Measurements from ENCODE around the gene SDF4. TPM values are rescaled to one million over a fixed set of nuclear protein-coding genes. Genes with fewer than 3 reads are reported as not detected.

The SDF4 gene
- total RNA-seq, 3 donors from 2014 or later, result 58.0 to 111 (median 79.3) TPM

DNA sequence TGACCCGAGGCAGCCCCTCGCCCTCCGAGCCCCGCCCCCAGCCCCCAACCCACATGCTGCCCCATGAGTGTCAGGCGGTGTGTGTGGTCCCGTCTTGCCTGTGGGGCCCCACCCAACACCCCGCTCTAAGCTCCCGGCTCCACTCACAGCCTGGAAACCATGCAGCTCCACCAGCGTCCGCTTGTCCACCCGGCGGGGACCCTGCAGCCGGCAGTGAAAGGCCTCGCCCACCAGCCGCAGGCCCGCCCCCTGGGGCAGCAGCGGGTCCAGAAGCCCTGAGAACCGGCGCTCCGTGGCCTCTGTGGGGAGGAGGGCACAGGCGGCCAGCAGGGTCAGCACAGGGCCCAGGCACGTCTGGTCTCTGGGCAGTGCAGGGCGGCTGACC, 12.0 kb upstream of the SDF4 start:
- Histone ChIP-seq H3K27me3 (peaks cover 15 to 39% of the 10 kb centered on the region in 2 donors), H3K27ac (no peak overlapping the region), H3K9me3 (no peaks in the 10 kb centered on the region), H3K4me1 (peaks cover 0 to 15% of the 10 kb centered on the region in 2 donors), H3K36me3 (no peaks in the 10 kb centered on the region), H3K4me3 (no peak overlapping the region)
- DNase-seq (ENCODE audit: low spot score in 2 of 2), result no peak
- intact Hi-C loops (cut with DNase I; ENCODE audit: low total_unique reads), result no loop called here
- TF ChIP-seq POLR2AphosphoS5 (IDR thresholded peaks at IDR 0.05), result no peak
- TF ChIP-seq POLR2A (IDR thresholded peaks at IDR 0.05), result no peak
- no peak for TF ChIP-seq CTCF (IDR thresholded peaks at IDR 0.05)

- TF ChIP-seq POLR2A (IDR thresholded peaks at IDR 0.05) (no peak), CTCF (IDR thresholded peaks at IDR 0.05) (no peak), POLR2AphosphoS5 (IDR thresholded peaks at IDR 0.05) (no peak)
- Histone ChIP-seq H3K9me3 (no peaks in the 10 kb centered on the region), H3K4me1 (peaks cover 0 to 15% of the 10 kb centered on the region in 2 donors), H3K27ac (no peak overlapping the region), H3K4me3 (no peak overlapping the region), H3K27me3 (peaks cover 15 to 43% of the 10 kb centered on the region in 2 donors), H3K36me3 (no peaks in the 10 kb centered on the region)
- intact Hi-C loops (cut with DNase I; ENCODE audit: low total_unique reads), result no loop called here
- DNase-seq (ENCODE audit: low spot score in 2 of 2), result no peak
Observed at GRCh38 chr1:1243266-1243660, 11.5 kb upstream of the SDF4 start.

GRCh38 chr1:1242461-1243265, 10.9 kb upstream of the SDF4 start:
- Histone ChIP-seq H3K9me3 (no peaks in the 10 kb centered on the region), H3K27me3 (peaks cover 15 to 41% of the 10 kb centered on the region in 2 donors), H3K4me3 (no peak overlapping the region), H3K27ac (no peak overlapping the region), H3K4me1 (peaks cover 0 to 18% of the 10 kb centered on the region in 2 donors), H3K36me3 (no peaks in the 10 kb centered on the region)
- intact Hi-C loops (cut with DNase I; ENCODE audit: low total_unique reads), result no loop called here
- no peak for TF ChIP-seq POLR2A (IDR thresholded peaks at IDR 0.05)
- TF ChIP-seq POLR2AphosphoS5 (IDR thresholded peaks at IDR 0.05), result no peak
- TF ChIP-seq CTCF (IDR thresholded peaks at IDR 0.05), result no peak
- no peak for DNase-seq (ENCODE audit: low spot score in 2 of 2)

DNA sequence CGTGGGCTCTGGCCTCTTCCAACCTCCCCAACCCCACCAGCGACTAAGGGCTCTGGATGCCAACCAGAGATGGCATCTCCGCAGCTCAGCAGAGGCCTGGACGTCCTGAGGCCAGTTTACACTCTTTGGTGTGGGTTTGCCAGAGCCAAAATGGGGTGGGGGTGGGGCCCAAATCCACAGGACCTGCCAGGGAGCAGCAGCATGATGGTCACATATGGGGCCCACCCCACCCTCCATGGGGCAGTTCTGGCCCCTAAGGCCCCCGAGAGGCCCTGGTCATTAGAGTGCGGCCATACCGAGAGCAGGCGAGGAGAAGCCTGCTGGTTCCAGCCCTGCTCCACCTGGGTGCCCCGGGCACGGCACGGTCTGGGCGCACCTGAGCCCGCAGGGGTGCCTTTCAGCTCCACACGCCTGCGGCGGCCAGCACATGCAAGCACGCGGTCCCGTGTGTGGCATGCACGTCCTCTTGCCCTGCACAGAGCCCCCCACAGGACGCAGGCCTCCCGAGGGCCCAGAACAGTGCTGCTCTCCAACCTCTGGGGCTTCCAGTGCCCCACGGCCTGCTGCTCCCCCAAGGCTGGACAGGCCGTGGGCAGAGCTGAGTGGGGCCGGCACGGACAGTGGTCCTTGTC, 9.9 kb upstream of the SDF4 start:
- H3K9me3 ChIP-seq, result no peaks in the 10 kb centered on the region
- no peak for DNase-seq (ENCODE audit: low spot score in 2 of 2)
- H3K27me3 ChIP-seq, result peaks cover 15 to 32% of the 10 kb centered on the region in 2 donors
- no peak overlapping the region for H3K4me3 ChIP-seq
- TF ChIP-seq CTCF (IDR thresholded peaks at IDR 0.05), result no peak
- TF ChIP-seq POLR2AphosphoS5 (IDR thresholded peaks at IDR 0.05), result no peak
- no peak for TF ChIP-seq POLR2A (IDR thresholded peaks at IDR 0.05)
- no peaks in the 10 kb centered on the region for H3K36me3 ChIP-seq
- H3K27ac ChIP-seq, result no peak overlapping the region
- intact Hi-C loops (cut with DNase I; ENCODE audit: low total_unique reads), result no loop called here
- H3K4me1 ChIP-seq, result peaks cover 0 to 21% of the 10 kb centered on the region in 2 donors
